NCI-H526 treated with DMSO at 0.1 percent for 48 hours (cell line): ENCODE results near the gene FAM3C.

Source experiments
- DNase-seq: peaks from one replicate; lab custom pipeline; 2025; lab: John Stamatoyannopoulos, UW

Gene FAM3C

GRCh38 chr7:121410829-121411596, 14.9 kb upstream of the FAM3C start:
- no peak for DNase-seq

- peak; percentile 13 for DNase-seq
Observed at GRCh38 chr7:121406944-121407343, 10.8 kb upstream of the FAM3C start.

- DNase-seq: no peak
Observed at GRCh38 chr7:121406461-121406860, 10.4 kb upstream of the FAM3C start.

- DNase-seq: no peak
Observed at GRCh38 chr7:121404348-121404747, 8.2 kb upstream of the FAM3C start.

GRCh38 chr7:121402701-121403100, 6.6 kb upstream of the FAM3C start:
- no peak for DNase-seq

- no peak for DNase-seq
Observed at GRCh38 chr7:121401896-121402295, 5.8 kb upstream of the FAM3C start.

- DNase-seq: peak; percentile 36
Observed at GRCh38 chr7:121398246-121398645, 2.1 kb upstream of the FAM3C start.

- DNase-seq: no peak
Observed at GRCh38 chr7:121397822-121398221, 1.7 kb upstream of the FAM3C start.

- DNase-seq: no peak
Observed at GRCh38 chr7:121397361-121397760, 1.3 kb upstream of the FAM3C start.

GRCh38 chr7:121395494-121395960, 581 bp downstream of the FAM3C start:
- DNase-seq: peak; percentile 33

- DNase-seq: no peak
Observed at GRCh38 chr7:121394709-121395140, 1.4 kb downstream of the FAM3C start.

GRCh38 chr7:121393005-121393366, 3.1 kb downstream of the FAM3C start:
- DNase-seq: no peak

GRCh38 chr7:121392277-121393004, 3.7 kb downstream of the FAM3C start:
- DNase-seq: no peak

- DNase-seq: no peak
Observed at GRCh38 chr7:121391686-121392085, 4.4 kb downstream of the FAM3C start.

- no peak for DNase-seq
Observed at GRCh38 chr7:121390617-121391016, 5.5 kb downstream of the FAM3C start.

GRCh38 chr7:121390109-121390508, 6.0 kb downstream of the FAM3C start:
- no peak for DNase-seq

GRCh38 chr7:121388950-121389349, 7.2 kb downstream of the FAM3C start:
- no peak for DNase-seq

- no peak for DNase-seq
Observed at GRCh38 chr7:121385800-121386179, 10.3 kb downstream of the FAM3C start.

GRCh38 chr7:121385056-121385799, 10.9 kb downstream of the FAM3C start:
- no peak for DNase-seq

- DNase-seq: no peak
Observed at GRCh38 chr7:121384265-121384664, 11.8 kb downstream of the FAM3C start.

GRCh38 chr7:121383235-121383910, 12.7 kb downstream of the FAM3C start:
- no peak for DNase-seq

GRCh38 chr7:121382473-121382872, 13.6 kb downstream of the FAM3C start:
- DNase-seq: no peak
